ENCODE measurements around the gene ANKS1B. TPM values are rescaled to one million over a fixed set of nuclear protein-coding genes. Genes with fewer than 3 reads are reported as not detected.

ANKS1B gene
- total and polyA plus RNA-seq, 4 experiments from 2014 or later: 0.28 to 0.55 TPM; not detected in 2

DNA sequence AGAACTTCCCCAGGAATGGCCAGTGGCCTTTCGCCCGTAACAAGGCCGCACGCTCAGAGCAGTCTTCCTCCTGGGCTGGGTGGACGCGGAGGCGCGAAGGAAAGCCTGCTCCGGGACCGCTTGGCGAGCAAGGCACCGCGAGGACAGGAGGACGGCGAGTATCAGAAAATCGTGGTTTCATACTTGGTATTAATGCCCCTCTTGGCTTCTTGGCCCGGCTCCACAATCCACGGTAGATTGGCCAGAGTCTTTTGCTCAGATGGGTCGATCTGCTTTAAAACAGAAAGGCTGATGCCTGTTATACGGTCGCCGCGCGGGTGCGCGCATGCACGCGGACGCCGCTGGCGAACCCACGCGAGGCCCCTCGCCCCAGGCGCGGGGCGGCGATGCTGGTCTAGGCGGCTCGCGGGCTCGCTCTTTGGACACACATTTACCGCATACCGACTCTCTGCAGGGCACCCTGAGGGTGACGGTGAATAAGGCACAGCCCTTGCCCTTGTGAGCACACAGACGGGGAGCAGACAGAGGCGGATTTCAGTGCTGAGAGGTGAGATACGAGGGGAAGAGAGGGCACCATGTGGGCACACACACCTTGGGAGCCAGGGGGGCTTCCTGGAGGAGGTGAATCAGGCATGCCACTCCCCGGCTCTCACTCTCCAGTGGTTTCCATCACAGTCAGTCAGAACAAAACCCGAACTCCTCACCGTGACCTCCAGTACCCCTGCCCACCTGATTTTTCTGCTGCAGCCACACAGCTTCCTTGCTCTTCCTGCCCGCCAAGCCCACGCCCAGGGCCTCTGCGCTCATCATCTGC is 1239.0 kb downstream of the ANKS1B start:
- peak overlapping the region; percentile 41 for H3K27ac ChIP-seq (ENCODE audit: low read depth, low read length)
- H3K27me3 Mint-ChIP-seq: peaks cover 13 to 23% of the 10 kb centered on the region in 2 donors
- H3K4me3 Mint-ChIP-seq: peak overlapping the region; percentile 78 to 89 (median 86)
- no peaks in the 10 kb centered on the region for H3K36me3 ChIP-seq (ENCODE audit: insufficient read depth, low read length)
- H3K27me3 ChIP-seq (ENCODE audit: insufficient read depth, low read length): no peaks in the 10 kb centered on the region
- peaks cover 20% of the 10 kb centered on the region for H3K4me1 ChIP-seq (ENCODE audit: insufficient read depth, low read length)
- peaks cover 0 to 4% (median 0%) of the 10 kb centered on the region in 8 donors for H3K9me3 Mint-ChIP-seq
- DNase-seq: peak in 4 of 5 donors; percentile 15 to 37 (median 22)
- H3K27ac Mint-ChIP-seq: peak overlapping the region in 4 of 7 donors; percentile 58 to 81 (median 77)
- ChIA-PET CTCF (ENCODE audit: partially characterized antibody) (no interaction called here), POLR2A (ENCODE audit: partially characterized antibody) (no interaction called here)
- peaks cover 6 to 14% (median 10%) of the 10 kb centered on the region in 4 donors for H3K4me1 Mint-ChIP-seq
- peak overlapping the region; percentile 45 to 80 for H3K4me3 ChIP-seq (ENCODE audit: low read length in 2 of 2)
- intact Hi-C loops (cut with micrococcal nuclease): no loop called here
- no peaks in the 10 kb centered on the region for H3K36me3 Mint-ChIP-seq
- no peaks in the 10 kb centered on the region for H3K9me3 ChIP-seq (ENCODE audit: control insufficient read depth in 1 of 2, low read length in 2 of 2)

DNA sequence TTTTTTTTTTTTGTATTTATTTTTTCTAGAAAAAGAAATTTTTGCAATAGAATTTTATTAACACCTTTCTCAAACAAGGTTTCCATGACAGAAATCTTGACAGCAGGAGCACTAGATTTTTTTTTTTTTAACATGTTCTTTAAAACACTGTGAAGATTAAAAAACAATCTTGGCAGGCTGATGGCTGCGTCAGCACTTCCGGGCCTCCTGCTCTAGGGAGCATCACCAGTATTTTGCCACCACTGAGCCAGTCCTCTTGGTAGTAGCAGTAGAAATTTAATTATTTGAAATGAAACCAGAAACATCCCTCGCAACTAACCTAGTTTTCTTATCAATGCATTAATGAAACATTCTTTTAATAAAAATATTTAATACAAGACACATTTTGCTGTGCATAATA is 1240.1 kb downstream of the ANKS1B start:
- Mint-ChIP-seq H3K9me3 (peaks cover 0 to 4% (median 0%) of the 10 kb centered on the region in 8 donors), H3K27ac (peak overlapping the region in 2 of 7 donors; percentile 20 to 38), H3K4me3 (peak overlapping the region; percentile 66 to 88 (median 78)), H3K27me3 (peaks cover 11 to 23% of the 10 kb centered on the region in 2 donors), H3K4me1 (peaks cover 6 to 14% (median 10%) of the 10 kb centered on the region in 4 donors), H3K36me3 (no peaks in the 10 kb centered on the region)
- H3K9me3 ChIP-seq (ENCODE audit: control insufficient read depth in 1 of 2, low read length in 2 of 2): no peaks in the 10 kb centered on the region
- DNase-seq: peak; percentile 12 to 42 (median 36)
- CTCF ChIA-PET (ENCODE audit: partially characterized antibody): no interaction called here
- H3K27ac ChIP-seq (ENCODE audit: low read depth, low read length): no peak overlapping the region
- intact Hi-C loops (cut with micrococcal nuclease): no loop called here
- no peaks in the 10 kb centered on the region for H3K27me3 ChIP-seq (ENCODE audit: insufficient read depth, low read length)
- no peaks in the 10 kb centered on the region for H3K36me3 ChIP-seq (ENCODE audit: insufficient read depth, low read length)
- POLR2A ChIA-PET (ENCODE audit: partially characterized antibody): no interaction called here
- peaks cover 20% of the 10 kb centered on the region for H3K4me1 ChIP-seq (ENCODE audit: insufficient read depth, low read length)
- H3K4me3 ChIP-seq (ENCODE audit: low read length in 2 of 2): no peak overlapping the region

DNA sequence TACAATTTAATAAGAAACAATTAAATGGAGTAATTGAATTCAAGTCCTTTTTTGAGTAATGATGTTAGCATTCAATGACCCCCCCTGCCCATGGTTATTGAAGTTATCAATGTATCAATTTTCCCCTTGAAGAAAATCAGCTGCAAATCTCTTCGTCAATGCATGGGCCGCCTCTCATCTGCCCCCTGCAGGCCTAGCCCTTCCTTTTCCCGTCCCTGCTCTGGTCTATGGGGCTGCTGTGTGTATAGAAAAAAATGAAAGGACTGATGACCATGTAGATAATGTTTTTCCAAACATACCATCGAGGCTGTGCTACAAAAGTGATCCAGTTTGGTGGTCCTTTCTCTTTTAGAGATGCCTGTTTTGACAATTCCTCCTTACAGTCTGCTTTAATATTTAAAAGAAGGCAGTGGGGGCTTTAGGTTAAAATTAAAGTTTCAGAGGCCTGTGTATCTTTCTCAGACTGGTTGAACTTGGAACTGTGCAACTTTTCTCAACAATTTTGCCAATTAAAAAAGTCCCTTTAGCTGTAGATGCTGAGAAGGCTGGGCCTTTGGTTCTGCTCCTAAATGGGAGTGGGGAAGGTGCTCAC is 1241.3 kb downstream of the ANKS1B start:
- H3K27me3 ChIP-seq (ENCODE audit: insufficient read depth, low read length): no peaks in the 10 kb centered on the region
- H3K27ac Mint-ChIP-seq: peak overlapping the region in 1 of 7 donors; percentile 50
- peaks cover 11 to 20% of the 10 kb centered on the region in 2 donors for H3K27me3 Mint-ChIP-seq
- H3K4me3 Mint-ChIP-seq: no peak overlapping the region
- intact Hi-C loops (cut with micrococcal nuclease): loop anchor here (1.0 kb wide), 1 partner anchor 44 kb away; no protein-coding TSS in a partner anchor
- peaks cover 6 to 14% (median 10%) of the 10 kb centered on the region in 4 donors for H3K4me1 Mint-ChIP-seq
- ChIA-PET POLR2A (ENCODE audit: partially characterized antibody) (no interaction called here), CTCF (ENCODE audit: partially characterized antibody) (interaction anchor here (0.7 to 3.0 kb wide), 5 partner anchors 9 to 22 kb away, joined by 3 to 12 read pairs (median 3); no protein-coding TSS in a partner anchor)
- no peaks in the 10 kb centered on the region for H3K36me3 ChIP-seq (ENCODE audit: insufficient read depth, low read length)
- DNase-seq: peak in 3 of 5 donors; percentile 5 to 24 (median 19)
- H3K36me3 Mint-ChIP-seq: no peaks in the 10 kb centered on the region
- peaks cover 0 to 4% (median 0%) of the 10 kb centered on the region in 8 donors for H3K9me3 Mint-ChIP-seq
- no peak overlapping the region for H3K4me3 ChIP-seq (ENCODE audit: low read length in 2 of 2)
- no peak overlapping the region for H3K27ac ChIP-seq (ENCODE audit: low read depth, low read length)
- peaks cover 20% of the 10 kb centered on the region for H3K4me1 ChIP-seq (ENCODE audit: insufficient read depth, low read length)
- H3K9me3 ChIP-seq (ENCODE audit: control insufficient read depth in 1 of 2, low read length in 2 of 2): no peaks in the 10 kb centered on the region

DNA sequence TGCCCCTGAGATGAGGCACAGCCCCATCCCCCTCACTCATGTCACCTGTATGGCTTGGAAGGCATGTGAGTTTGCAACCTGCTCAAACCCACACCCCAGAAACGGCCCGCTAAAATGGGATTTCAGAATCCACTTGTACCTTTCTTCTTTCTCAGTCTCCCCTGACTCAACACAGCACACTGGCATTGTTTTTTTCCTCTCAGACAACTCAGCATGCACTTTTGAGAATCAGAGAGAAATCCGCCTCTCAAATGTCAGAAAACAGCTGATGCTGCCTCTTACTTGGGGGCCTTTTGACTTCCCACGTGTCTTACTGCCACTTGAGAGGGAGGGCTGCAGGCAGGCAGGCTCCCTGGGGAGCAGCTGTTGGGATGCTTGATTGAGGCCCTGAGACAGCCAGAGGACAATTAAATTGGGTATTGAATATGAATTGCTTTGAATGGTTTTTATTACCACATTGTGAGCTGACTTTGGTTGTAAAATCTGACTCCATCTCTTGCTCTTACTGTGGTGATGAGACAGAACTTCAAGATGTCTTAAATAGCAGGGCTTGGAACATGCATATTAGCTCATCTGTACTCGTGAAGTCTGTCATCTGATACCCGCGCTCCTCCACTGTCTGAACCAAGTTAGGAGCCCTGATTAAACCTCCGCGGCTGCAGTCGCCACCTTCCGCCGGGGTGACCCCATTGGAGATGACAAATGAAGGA is 1243.0 kb downstream of the ANKS1B start:
- H3K36me3 Mint-ChIP-seq: peaks cover 0 to 3% of the 10 kb centered on the region in 2 donors
- peaks cover 6 to 14% (median 10%) of the 10 kb centered on the region in 4 donors for H3K4me1 Mint-ChIP-seq
- H3K4me3 Mint-ChIP-seq: no peak overlapping the region
- peak overlapping the region in 2 of 7 donors; percentile 31 to 57 for H3K27ac Mint-ChIP-seq
- intact Hi-C loops (cut with micrococcal nuclease): no loop called here
- no peak for DNase-seq
- ChIA-PET CTCF (ENCODE audit: partially characterized antibody) (interaction anchor here (0.7 to 3.0 kb wide), 3 partner anchors 11 to 98 kb away, joined by 3 to 12 read pairs (median 9); no protein-coding TSS in a partner anchor), POLR2A (ENCODE audit: partially characterized antibody) (interaction anchor here (0.8 kb wide), 1 partner anchor 8 kb away, joined by 3 read pairs; no protein-coding TSS in a partner anchor)
- Histone ChIP-seq H3K4me1 (ENCODE audit: insufficient read depth, low read length) (peaks cover 20% of the 10 kb centered on the region), H3K27ac (ENCODE audit: low read depth, low read length) (no peak overlapping the region), H3K9me3 (ENCODE audit: control insufficient read depth in 1 of 2, low read length in 2 of 2) (no peaks in the 10 kb centered on the region), H3K27me3 (ENCODE audit: insufficient read depth, low read length) (no peaks in the 10 kb centered on the region), H3K36me3 (ENCODE audit: insufficient read depth, low read length) (no peaks in the 10 kb centered on the region), H3K4me3 (ENCODE audit: low read length in 2 of 2) (no peak overlapping the region)
- H3K27me3 Mint-ChIP-seq: peaks cover 6 to 11% of the 10 kb centered on the region in 2 donors
- H3K9me3 Mint-ChIP-seq: peaks cover 0 to 4% (median 0%) of the 10 kb centered on the region in 8 donors

DNA sequence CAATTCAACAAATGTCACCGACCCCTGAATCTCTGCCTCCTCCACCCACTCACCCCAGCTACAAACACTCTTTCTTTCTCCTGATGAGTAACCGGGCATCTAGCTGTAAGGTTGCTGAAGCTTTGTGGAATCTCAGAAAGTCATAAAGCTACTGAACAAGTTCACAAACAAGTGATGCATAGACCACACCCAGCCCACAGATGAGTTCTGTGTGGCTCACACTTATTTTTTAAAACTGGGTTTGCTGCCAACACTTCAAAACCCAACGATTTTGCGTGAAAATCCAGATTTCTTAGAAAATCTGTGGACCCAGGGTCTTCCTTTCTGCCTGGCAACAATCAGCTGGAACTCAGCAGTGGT is 1243.6 kb downstream of the ANKS1B start:
- Histone ChIP-seq H3K27me3 (ENCODE audit: insufficient read depth, low read length) (no peaks in the 10 kb centered on the region), H3K9me3 (ENCODE audit: control insufficient read depth in 1 of 2, low read length in 2 of 2) (no peaks in the 10 kb centered on the region), H3K4me1 (ENCODE audit: insufficient read depth, low read length) (peaks cover 16% of the 10 kb centered on the region), H3K27ac (ENCODE audit: low read depth, low read length) (no peak overlapping the region), H3K4me3 (ENCODE audit: low read length in 2 of 2) (no peak overlapping the region), H3K36me3 (ENCODE audit: insufficient read depth, low read length) (no peaks in the 10 kb centered on the region)
- ChIA-PET CTCF (ENCODE audit: partially characterized antibody) (interaction anchor here (0.7 to 3.0 kb wide), 2 partner anchors 16 to 314 kb away, joined by 3 to 12 read pairs; no protein-coding TSS in a partner anchor), POLR2A (ENCODE audit: partially characterized antibody) (interaction anchor here (0.8 kb wide), 1 partner anchor 9 kb away, joined by 3 read pairs; no protein-coding TSS in a partner anchor)
- DNase-seq: no peak
- intact Hi-C loops (cut with micrococcal nuclease): no loop called here
- Mint-ChIP-seq H3K4me3 (no peak overlapping the region), H3K27me3 (peaks cover under 1 to 5% of the 10 kb centered on the region in 2 donors), H3K4me1 (peaks cover 2 to 9% (median 6%) of the 10 kb centered on the region in 4 donors), H3K9me3 (peaks cover 0 to 4% (median 0%) of the 10 kb centered on the region in 8 donors), H3K27ac (no peak overlapping the region), H3K36me3 (peaks cover 2 to 4% of the 10 kb centered on the region in 2 donors)

DNA sequence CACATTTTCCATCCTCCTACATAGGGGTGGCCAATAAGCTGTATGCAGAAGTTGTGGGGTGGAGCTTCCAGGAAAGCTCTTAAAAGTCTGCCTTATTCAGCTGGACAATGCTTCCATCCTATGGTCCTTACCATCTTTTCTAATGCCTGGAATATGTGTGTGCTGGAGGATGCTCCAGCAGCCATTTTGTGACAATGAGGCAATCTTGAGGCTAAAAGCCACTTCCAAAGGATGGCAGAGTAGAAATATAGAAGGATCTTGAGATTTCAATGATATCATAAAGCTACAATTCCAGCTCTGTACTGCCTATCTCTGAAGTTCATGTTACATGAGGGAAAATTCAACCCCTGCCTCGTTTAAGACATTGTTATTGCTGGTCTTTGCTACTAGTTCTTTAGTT is 1244.0 kb downstream of the ANKS1B start:
- Histone ChIP-seq H3K27ac (ENCODE audit: low read depth, low read length) (no peak overlapping the region), H3K36me3 (ENCODE audit: insufficient read depth, low read length) (no peaks in the 10 kb centered on the region), H3K9me3 (ENCODE audit: control insufficient read depth in 1 of 2, low read length in 2 of 2) (no peaks in the 10 kb centered on the region), H3K27me3 (ENCODE audit: insufficient read depth, low read length) (no peaks in the 10 kb centered on the region), H3K4me1 (ENCODE audit: insufficient read depth, low read length) (peaks cover 13% of the 10 kb centered on the region), H3K4me3 (ENCODE audit: low read length in 2 of 2) (no peak overlapping the region)
- intact Hi-C loops (cut with micrococcal nuclease): no loop called here
- Mint-ChIP-seq H3K27me3 (peaks cover 0 to 4% of the 10 kb centered on the region in 2 donors), H3K36me3 (peaks cover 5 to 7% of the 10 kb centered on the region in 2 donors), H3K4me3 (no peak overlapping the region), H3K27ac (no peak overlapping the region), H3K9me3 (peaks cover 0 to 4% (median 0%) of the 10 kb centered on the region in 8 donors), H3K4me1 (peaks cover 0 to 5% (median 3%) of the 10 kb centered on the region in 4 donors)
- DNase-seq: no peak
- CTCF ChIA-PET (ENCODE audit: partially characterized antibody): interaction anchor here (0.7 kb wide), 1 partner anchor 314 kb away, joined by 3 read pairs; no protein-coding TSS in a partner anchor
- POLR2A ChIA-PET (ENCODE audit: partially characterized antibody): interaction anchor here (0.8 kb wide), 1 partner anchor 9 kb away, joined by 3 read pairs; no protein-coding TSS in a partner anchor

Data from CD4-positive, alpha-beta memory T cell (primary cell).